K562 (cell line): ENCODE data around the gene SH3TC1. TPM values are rescaled to one million over a fixed set of nuclear protein-coding genes. Genes with fewer than 3 reads are reported as not detected.

ENCODE experiments used
- ATAC-seq: fragments of 200-7000 bp; cut with Tn5 transposase; 3 replicates; pipeline ENCODE4 v1.9.1; 2020; ENCODE audit warnings: moderate library complexity
- BruUV-seq: library from RNA; stranded (reverse); fragments of 400-500 nt; replicated peaks from 2 replicates; lab custom pipeline; 2021; lab: Mats Ljungman, UMichigan
- CTCF ChIA-PET: fragments of 300-600 bp; formaldehyde crosslinking; extraction: SDS; loops from one replicate; lab custom pipeline; 2021; ENCODE audit warnings: low intra/inter-chr PET ratio; lab: Yijun Ruan, JAX
- POLR2A ChIA-PET: fragments of 300-600, 350-650 bp; sonication (Branson Sonifier 250); formaldehyde crosslinking; extraction: SDS; loops from one replicate; lab custom pipeline; 2021; ENCODE audit warnings: antibody characterized with exemption, inconsistent platforms; lab: Yijun Ruan, JAX
- DNase-seq, 4 experiments: peaks; one replicate each; pipeline versions ENCODE4 v3.0.0 to v3.0.0-alpha.2; 2011 to 2018; ENCODE audit warnings: low spot score in 3 of 4, mixed read lengths in 3 of 4; ENCODE audit errors: extremely low read depth in 1 of 4
- FAIRE-seq: peaks from 2 replicates; lab custom pipeline; 2011; peaks lifted over from hg19 to GRCh38; lab: Jason Lieb, UNC
- H2AFZ ChIP-seq: 2 replicates; pipeline ENCODE4 v1.6.0; 2011; ENCODE audit warnings: low read depth, low read length, control low read depth, inconsistent platforms
- H3K27ac ChIP-seq: fragments of 200-600 bp; 3 replicates; pipeline ENCODE4 v1.8.0; 2011; ENCODE audit warnings: low read depth, mild to moderate bottlenecking, control low read depth, inconsistent platforms, low read length, moderate library complexity, mixed read lengths; ENCODE audit errors: extremely low read depth
- H3K27me3 ChIP-seq, 2 experiments: fragments of 300-600 bp in 1 of 2; 2 replicates in 1 of 2; 3 replicates in 1 of 2; pipeline versions ENCODE4 v1.6.0 to v1.8.0; 2011; ENCODE audit warnings: inconsistent platforms in 2 of 2, low read length in 2 of 2, mild to moderate bottlenecking in 1 of 2, mixed read lengths in 1 of 2, moderate library complexity in 1 of 2; ENCODE audit not compliant: control insufficient read depth in 2 of 2, insufficient read depth in 2 of 2
- H3K36me3 ChIP-seq: fragments of 300-600 bp; 3 replicates; pipeline ENCODE4 v1.8.0; 2011; ENCODE audit warnings: mild to moderate bottlenecking, low read length, inconsistent platforms; ENCODE audit not compliant: control insufficient read depth, insufficient read depth
- H3K4me1 ChIP-seq, 2 experiments: fragments of 200-600 bp in 1 of 2; replicated peaks in 1 of 2; 2 replicates in 1 of 2; 3 replicates in 1 of 2; pipeline versions ENCODE4 v1.5.1 to v1.8.0; 2011; ENCODE audit warnings: inconsistent platforms in 2 of 2, low read length in 2 of 2, mild to moderate bottlenecking in 1 of 2, mixed read lengths in 1 of 2, moderate library complexity in 1 of 2; ENCODE audit not compliant: control insufficient read depth in 2 of 2, insufficient read depth in 2 of 2
- H3K4me2 ChIP-seq: 2 replicates; pipeline ENCODE4 v1.6.1; 2011; ENCODE audit warnings: low read length, control low read depth, inconsistent platforms, mixed read lengths; ENCODE audit not compliant: insufficient read depth
- H3K4me3 ChIP-seq: fragments of 200-600 bp; sonication (generic), shearing (Covaris generic); 2 replicates; pipeline ENCODE4 v1.5.1; 2016; ENCODE audit warnings: control low read depth, inconsistent platforms
- H3K79me2 ChIP-seq: fragments of 200-600 bp; 3 replicates; pipeline ENCODE4 v1.8.0; 2011; ENCODE audit warnings: low read length, inconsistent platforms; ENCODE audit not compliant: control insufficient read depth, insufficient read depth
- H3K9ac ChIP-seq, 2 experiments: 2 replicates each; pipeline versions ENCODE4 v1.6.0 to v1.6.1; 2011; ENCODE audit warnings: low read depth in 2 of 2, low read length in 2 of 2, control low read depth in 1 of 2, inconsistent platforms in 1 of 2, mild to moderate bottlenecking in 1 of 2, mixed read lengths in 1 of 2; ENCODE audit not compliant: insufficient read depth in 1 of 2
- H3K9me1 ChIP-seq: one replicate; pipeline ENCODE4 v1.6.0; 2011; ENCODE audit warnings: inconsistent platforms, mild to moderate bottlenecking, low read length, moderate library complexity; ENCODE audit not compliant: control insufficient read depth, insufficient read depth
- H3K9me3 ChIP-seq: replicated peaks from 2 replicates; pipeline ENCODE4 v1.5.1; 2011; ENCODE audit warnings: low read depth, low read length, inconsistent platforms; ENCODE audit not compliant: control insufficient read depth, insufficient read depth
- H4K20me1 ChIP-seq: replicated peaks from 2 replicates; pipeline ENCODE4 v1.6.1; 2011; ENCODE audit warnings: low read length, inconsistent platforms, mixed read lengths; ENCODE audit not compliant: control insufficient read depth, insufficient read depth
- ADNP ChIP-seq: fragments of 200-800 bp; sonication (Bioruptor generic); IDR thresholded peaks from 2 replicates; pipeline ENCODE4 v1.6.1; 2016; ENCODE audit warnings: missing genetic modification characterization, missing compliant biosample characterization
- FIP1L1 ChIP-seq: fragments of 200-400 bp; formaldehyde crosslinking; IDR thresholded peaks from 2 replicates; pipeline ENCODE4 v1.6.1; 2018; ENCODE audit warnings: mild to moderate bottlenecking, low read depth, low read length; ENCODE audit not compliant: poor library complexity, severe bottlenecking
- MEIS2 ChIP-seq: fragments of 450-650 bp; IDR thresholded peaks from 2 replicates; pipeline ENCODE4 v1.6.1; 2014; ENCODE audit warnings: mild to moderate bottlenecking; ENCODE audit not compliant: partially characterized antibody
- NELFE ChIP-seq: IDR thresholded peaks from 2 replicates; pipeline ENCODE4 v1.6.1; 2011; ENCODE audit warnings: mild to moderate bottlenecking; ENCODE audit not compliant: insufficient read depth, insufficient read length
- PHB2 ChIP-seq: fragments of 450-650 bp; IDR thresholded peaks from 2 replicates; pipeline ENCODE4 v1.6.1; 2017; ENCODE audit warnings: low read depth
- ZBTB17 ChIP-seq: fragments of 450-650 bp; formaldehyde crosslinking; IDR thresholded peaks from 2 replicates; pipeline ENCODE4 v1.4.0; 2020; ENCODE audit warnings: mild to moderate bottlenecking
- ZFX ChIP-seq: sonication (generic); formaldehyde crosslinking; IDR thresholded peaks from 2 replicates; pipeline ENCODE4 v1.8.0; 2022; ENCODE audit warnings: mild to moderate bottlenecking, missing genetic modification reagents, moderate library complexity
- ZNF12 ChIP-seq: sonication (generic); formaldehyde crosslinking; IDR thresholded peaks from 2 replicates; pipeline ENCODE4 v1.4.0; 2020; ENCODE audit warnings: mild to moderate bottlenecking, missing genetic modification reagents
- ZNF133 ChIP-seq: fragments of 250-450 bp; sonication (Bioruptor Pico); IDR thresholded peaks from 2 replicates; pipeline ENCODE4 v1.4.0; 2020; ENCODE audit warnings: mild to moderate bottlenecking
- ZNF551 ChIP-seq: fragments of 250-450 bp; sonication (Bioruptor Pico); IDR thresholded peaks from 2 replicates; pipeline ENCODE4 v1.5.0; 2021; ENCODE audit warnings: mild to moderate bottlenecking, moderate library complexity
- WGBS: fragments of 100-300 bp; shearing (Covaris generic); methylation state at CpG from one replicate; pipeline ENCODE4 v1.1.6; 2016; ENCODE audit warnings: low coverage, mixed read lengths; ENCODE audit not compliant: insufficient coverage; ENCODE audit errors: missing lambda C conversion rate; 5-methylcytosine and 5-hydroxymethylcytosine counted together
- in situ Hi-C: fragments of 300-500 bp; cut with MboI; formaldehyde crosslinking; loops from 4 replicates; pipeline ENCODE4 v1.15.0; 2018; ENCODE audit warnings: inconsistent platforms, mixed read lengths
- intact Hi-C: fragments of 100-400 bp; cut with micrococcal nuclease; formaldehyde crosslinking; loops from 2 replicates; pipeline ENCODE4 v1.14.2; 2022
- polyA plus RNA-seq, 8 experiments: library from polyadenylated mRNA; depleted of rRNA in 4 of 8; stranded (reverse) in 5 of 8; unstranded in 3 of 8; fragments of >200 nt; fragmentation: Nextera tagmentation in 2 of 8; fragmentation: Illumina TruSeq in 1 of 8; extraction: Ambion mirVana in 2 of 8; extraction: Trizol in 1 of 8; gene quantifications; 2 replicates each; pipeline versions ENCODE4 v1.2.1 to v1.2.3, GENCODE V29; 2011 to 2014; ENCODE audit warnings: inconsistent platforms in 1 of 8, missing spikeins in 1 of 8
- total RNA-seq, 7 experiments: library from RNA; depleted of rRNA in 6 of 7; stranded (reverse); fragments of >200 nt in 6 of 7; fragmentation: Illumina TruSeq in 2 of 7; extraction: Trizol in 2 of 7; gene quantifications; 2 replicates each; pipeline versions ENCODE4 v1.2.1 to v1.2.3, GENCODE V29; 2011 to 2021; ENCODE audit warnings: low replicate concordance in 1 of 7

Gene SH3TC1
- total and polyA plus RNA-seq, 9 of the 15 experiments (the other 6 are each of a cell fraction or from before 2014, with no cell fraction given): 0.04 to 2.1 (median 0.48) TPM; not detected in 1

GRCh38 chr4:8207314-8207713 is 8.2 kb downstream of the SH3TC1 start (continued):
- no peak for TF ChIP-seq ZFX (CRISPR knock-in tag)
- TF ChIP-seq ZNF551 (CRISPR knock-in tag): no peak
- TF ChIP-seq MEIS2: no peak
- TF ChIP-seq ZNF12: no peak
- TF ChIP-seq FIP1L1: no peak
- no peak for TF ChIP-seq ZBTB17 (CRISPR knock-in tag)

- intact Hi-C loops: no loop called here
Measured at GRCh38 chr4:8208565-8208964, 9.5 kb downstream of the SH3TC1 start.

More at GRCh38 chr4:8208565-8208964, 9.5 kb downstream of the SH3TC1 start:
- Histone ChIP-seq H3K9me1 (no peaks in the 10 kb centered on the region), H3K4me3 (no peak overlapping the region), H3K4me1 (peaks cover 0 to 17% of the 10 kb centered on the region in 2 experiments; a peak in 2 of 5 replicates), H3K79me2 (no peaks in the 10 kb centered on the region), H3K4me2 (no peak overlapping the region), H3K27ac (no peak overlapping the region), H2AFZ (no peak overlapping the region), H4K20me1 (peaks cover 28% of the 10 kb centered on the region), H3K36me3 (no peaks in the 10 kb centered on the region), H3K9me3 (no peaks in the 10 kb centered on the region), H3K9ac (no peak overlapping the region), H3K27me3 (peaks cover 22 to 74% of the 10 kb centered on the region in 2 experiments; a peak in 4 of 5 replicates)
- DNase-seq: no peak
- no peak for TF ChIP-seq ADNP
- TF ChIP-seq ZNF133: no peak
- TF ChIP-seq PHB2: no peak
- no peak for TF ChIP-seq NELFE
- no peak for ATAC-seq
- BruUV-seq: no TSS peak
- ChIA-PET POLR2A (no interaction called here), CTCF (no interaction called here)
- in situ Hi-C loops: no loop called here
- FAIRE-seq: no peak
- 14% methylated on average over 12 of the region's 12 CpGs for WGBS
